ENCODE data around the gene OR5M11. TPM values are rescaled to one million over a fixed set of nuclear protein-coding genes. Genes with fewer than 3 reads are reported as not detected.
"Not testable (repeated sequence)": the region's sequence is repeated elsewhere in the genome, so short reads cannot be mapped to it uniquely, and the experiment has no call there.

Gene OR5M11
- polyA plus RNA-seq = not detected in 3 replicates
- polyA plus RNA-seq (2011; ENCODE audit: low read depth) = not detected
- polyA plus RNA-seq (2011; cell fraction: cytosol; rRNA removed) = not detected in 2 replicates
- not detected in 2 replicates for polyA plus RNA-seq (2011; cell fraction: nucleus; rRNA removed)
- polyA plus RNA-seq (2012; ENCODE audit: low replicate concordance) = not detected in 2 replicates
- polyA minus RNA-seq = not detected in 3 replicates
- not detected for polyA minus RNA-seq (2011; cell fraction: cytosol; rRNA and poly(A)+ RNA removed)
- not detected in 2 replicates for polyA minus RNA-seq (2011; cell fraction: nucleus; rRNA and poly(A)+ RNA removed)

DNA sequence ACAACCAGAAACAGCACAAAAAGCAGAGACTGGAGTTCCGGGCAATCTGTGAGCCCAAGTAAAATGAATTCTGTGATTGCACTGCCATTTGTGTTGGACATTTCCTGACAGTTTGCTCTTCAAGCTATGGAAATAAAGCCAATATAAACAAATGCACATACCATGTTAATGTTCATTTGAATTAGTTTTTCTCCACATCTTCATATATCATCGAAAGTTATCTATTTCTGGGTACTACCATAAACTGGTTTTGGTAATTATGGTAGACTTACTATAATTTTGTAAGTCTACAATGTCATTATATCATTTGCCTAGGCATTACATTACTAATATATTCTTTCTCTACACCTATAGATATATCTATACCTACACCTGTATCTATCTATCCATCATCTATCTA, at the start of gene OR5M11:
OR5M11 (minus strand) TSS at position 101 of the 400 bp plus-strand sequence; CDS start at position 101, 0 bp downstream.
- H3K27ac ChIP-seq (ENCODE audit: control insufficient read depth, insufficient read depth, low read length) = no peak within 1 kb of the TSS
- H3K9ac ChIP-seq (ENCODE audit: control insufficient read depth, extremely low read depth, insufficient read depth, low read length) = no peak within 1 kb of the TSS
- no peaks in the 10 kb centered on the region for H3K9me1 ChIP-seq (ENCODE audit: control insufficient read depth, extremely low read depth, insufficient read depth, low read length)
- FAIRE-seq (no peak), DNase-seq (ENCODE audit: low read depth, low spot score) (no peak)
- H3K79me2 ChIP-seq (ENCODE audit: control insufficient read depth, insufficient read depth, low read length) = no peaks in the 10 kb centered on the region
- dilution Hi-C loops (cut with MboI; ENCODE audit: extremely low pct_ligation_motif_present, low sequenced_read_pairs) = no loop called here
- no peaks in the 10 kb centered on the region for H3K27me3 ChIP-seq (ENCODE audit: control insufficient read depth, extremely low read depth, insufficient read depth, low read length)
- H3K4me2 ChIP-seq (ENCODE audit: control insufficient read depth, extremely low read depth, insufficient read depth, low read depth, low read length) = no peak within 1 kb of the TSS
- H4K20me1 ChIP-seq (ENCODE audit: control insufficient read depth, extremely low read depth, insufficient read depth, low read length) = no peaks in the 10 kb centered on the region
- no peaks in the 10 kb centered on the region for H3K9me3 ChIP-seq (ENCODE audit: control insufficient read depth, low read depth, low read length)
- H3K36me3 ChIP-seq (ENCODE audit: control insufficient read depth in 2 of 2, extremely low read depth in 1 of 2, insufficient read depth in 2 of 2, low read length in 2 of 2) = no peaks in the 10 kb centered on the region
- TF ChIP-seq, protein P1, sequence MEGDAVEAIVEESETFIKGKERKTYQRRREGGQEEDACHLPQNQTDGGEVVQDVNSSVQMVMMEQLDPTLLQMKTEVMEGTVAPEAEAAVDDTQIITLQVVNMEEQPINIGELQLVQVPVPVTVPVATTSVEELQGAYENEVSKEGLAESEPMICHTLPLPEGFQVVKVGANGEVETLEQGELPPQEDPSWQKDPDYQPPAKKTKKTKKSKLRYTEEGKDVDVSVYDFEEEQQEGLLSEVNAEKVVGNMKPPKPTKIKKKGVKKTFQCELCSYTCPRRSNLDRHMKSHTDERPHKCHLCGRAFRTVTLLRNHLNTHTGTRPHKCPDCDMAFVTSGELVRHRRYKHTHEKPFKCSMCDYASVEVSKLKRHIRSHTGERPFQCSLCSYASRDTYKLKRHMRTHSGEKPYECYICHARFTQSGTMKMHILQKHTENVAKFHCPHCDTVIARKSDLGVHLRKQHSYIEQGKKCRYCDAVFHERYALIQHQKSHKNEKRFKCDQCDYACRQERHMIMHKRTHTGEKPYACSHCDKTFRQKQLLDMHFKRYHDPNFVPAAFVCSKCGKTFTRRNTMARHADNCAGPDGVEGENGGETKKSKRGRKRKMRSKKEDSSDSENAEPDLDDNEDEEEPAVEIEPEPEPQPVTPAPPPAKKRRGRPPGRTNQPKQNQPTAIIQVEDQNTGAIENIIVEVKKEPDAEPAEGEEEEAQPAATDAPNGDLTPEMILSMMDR (optimal IDR thresholded peaks at IDR 0.05 in 1 of 3, IDR thresholded peaks at IDR 0.05 in 1 of 3, conservative IDR thresholded peaks at IDR 0.05 in 1 of 3; ENCODE audit: extremely low read depth in 1 of 3, insufficient read depth in 2 of 3, low read length in 3 of 3) = no peak
- no peak for TF ChIP-seq EZH2 (IDR thresholded peaks at IDR 0.05; ENCODE audit: low read length)
- no peaks in the 10 kb centered on the region for H3K4me1 ChIP-seq (ENCODE audit: control insufficient read depth, extremely low read depth, insufficient read depth, low read length)
- no peak within 1 kb of the TSS for H3K4me3 ChIP-seq (ENCODE audit: control insufficient read depth in 2 of 3, extremely low read depth in 1 of 3, insufficient read depth in 2 of 3, low read depth in 1 of 3, low read length in 3 of 3)
- H2AFZ ChIP-seq (ENCODE audit: control insufficient read depth, low read length) = no peak within 1 kb of the TSS

DNA sequence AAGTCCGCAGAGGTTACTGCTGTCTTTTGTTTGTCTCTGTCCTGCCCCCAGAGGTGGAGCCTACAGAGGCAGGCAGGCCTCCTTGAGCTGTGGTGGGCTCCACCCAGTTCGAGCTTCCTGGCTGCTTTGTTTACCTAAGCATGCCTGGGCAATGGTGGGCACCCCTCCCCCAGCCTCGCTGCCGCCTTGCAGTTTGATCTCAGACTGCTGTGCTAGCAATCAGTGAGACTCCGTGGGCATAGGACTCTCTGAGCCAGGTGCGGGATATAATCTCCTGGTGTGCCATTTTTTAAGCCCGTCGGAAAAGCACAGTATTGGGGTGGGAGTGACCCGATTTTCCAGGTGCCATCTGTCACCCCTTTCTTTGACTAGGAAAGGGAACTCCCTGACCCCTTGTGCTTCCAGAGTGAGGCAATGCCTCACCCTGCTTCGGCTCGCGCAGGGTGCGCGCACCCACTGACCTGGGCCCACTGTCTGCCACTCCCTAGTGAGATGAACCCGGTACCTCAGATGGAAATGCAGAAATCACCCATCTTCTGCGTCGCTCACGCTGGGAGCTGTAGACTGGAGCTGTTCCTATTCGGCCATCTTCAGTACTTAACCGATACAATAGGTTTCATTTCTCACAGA, 49.1 kb upstream of the OR5M11 start:
- H3K9me3 ChIP-seq (ENCODE audit: control insufficient read depth, low read depth, low read length); H3K27ac ChIP-seq (ENCODE audit: control insufficient read depth, insufficient read depth, low read length); H3K4me2 ChIP-seq (ENCODE audit: control insufficient read depth, extremely low read depth, insufficient read depth, low read depth, low read length); DNase-seq (ENCODE audit: low read depth, low spot score); H3K27me3 ChIP-seq (ENCODE audit: control insufficient read depth, extremely low read depth, insufficient read depth, low read length); H3K79me2 ChIP-seq (ENCODE audit: control insufficient read depth, insufficient read depth, low read length); FAIRE-seq; H3K9me1 ChIP-seq (ENCODE audit: control insufficient read depth, extremely low read depth, insufficient read depth, low read length); H2AFZ ChIP-seq (ENCODE audit: control insufficient read depth, low read length); H4K20me1 ChIP-seq (ENCODE audit: control insufficient read depth, extremely low read depth, insufficient read depth, low read length); H3K4me3 ChIP-seq (ENCODE audit: control insufficient read depth in 2 of 3, extremely low read depth in 1 of 3, insufficient read depth in 2 of 3, low read depth in 1 of 3, low read length in 3 of 3); H3K4me1 ChIP-seq (ENCODE audit: control insufficient read depth, extremely low read depth, insufficient read depth, low read length); H3K36me3 ChIP-seq (ENCODE audit: control insufficient read depth in 2 of 2, extremely low read depth in 1 of 2, insufficient read depth in 2 of 2, low read length in 2 of 2); dilution Hi-C loops (cut with MboI; ENCODE audit: extremely low pct_ligation_motif_present, low sequenced_read_pairs); H3K9ac ChIP-seq (ENCODE audit: control insufficient read depth, extremely low read depth, insufficient read depth, low read length): not testable (repeated sequence)
